Cerebellar cortex (tissue), 1 donor: ENCODE results near the gene TYRO3.
"Not testable (repeated sequence)": the region's sequence is repeated elsewhere in the genome, so short reads cannot be mapped to it uniquely, and the experiment has no call there.

Experiments used
- DNase-seq: peaks from one replicate; pipeline ENCODE4 v3.0.0-alpha.2; 2015; ENCODE audit warnings: low spot score

TYRO3 gene

GRCh38 chr15:41573396-41573795 is 14.4 kb downstream of the TYRO3 start:
- no peak for DNase-seq

- DNase-seq, result no peak
These were observed 15.1 kb downstream of the TYRO3 start for GRCh38 chr15:41574158-41574557.

GRCh38 chr15:41575282-41575681 is 16.3 kb downstream of the TYRO3 start:
- DNase-seq, result peak; percentile 8

GRCh38 chr15:41577863-41578735 is 19.1 kb downstream of the TYRO3 start:
- peak; percentile 69 for DNase-seq

- DNase-seq, result no peak
These were observed 19.8 kb downstream of the TYRO3 start for GRCh38 chr15:41578736-41579383.

GRCh38 chr15:41581110-41581509 is 22.1 kb downstream of the TYRO3 start:
- DNase-seq, result no peak

GRCh38 chr15:41583795-41584194 is 24.8 kb downstream of the TYRO3 start:
- no peak for DNase-seq

- DNase-seq, result no peak
These were observed 25.7 kb downstream of the TYRO3 start for GRCh38 chr15:41584636-41585126.

- no peak for DNase-seq
These were observed 26.4 kb downstream of the TYRO3 start for GRCh38 chr15:41585127-41586047.

GRCh38 chr15:41586531-41587282 is 27.7 kb downstream of the TYRO3 start:
- DNase-seq, result not testable (repeated sequence)

- not testable (repeated sequence) for DNase-seq
These were observed 30.0 kb downstream of the TYRO3 start for GRCh38 chr15:41589018-41589417.

GRCh38 chr15:41589571-41589970 is 30.6 kb downstream of the TYRO3 start:
- DNase-seq, result not testable (repeated sequence)

- not testable (repeated sequence) for DNase-seq
These were observed 32.2 kb downstream of the TYRO3 start for GRCh38 chr15:41591217-41591616.

GRCh38 chr15:41592718-41593117 is 33.7 kb downstream of the TYRO3 start:
- not testable (repeated sequence) for DNase-seq

GRCh38 chr15:41594801-41595746 is 36.1 kb downstream of the TYRO3 start:
- DNase-seq, result no peak

- DNase-seq, result no peak
These were observed 38.0 kb downstream of the TYRO3 start for GRCh38 chr15:41596972-41597371.

GRCh38 chr15:41597787-41598186 is 38.8 kb downstream of the TYRO3 start:
- DNase-seq, result peak; percentile 70

- DNase-seq, result peak; percentile 93
These were observed 40.0 kb downstream of the TYRO3 start for GRCh38 chr15:41599061-41599460.

- no peak for DNase-seq
These were observed 44.5 kb downstream of the TYRO3 start for GRCh38 chr15:41603411-41603935.
